MCF 10A (cell line): ENCODE measurements around the gene TTYH1. TPM values are rescaled to one million over a fixed set of nuclear protein-coding genes. Genes with fewer than 3 reads are reported as not detected.

Source experiments
- BruUV-seq: library from RNA; stranded (reverse); fragments of 400-500 nt; replicated peaks from 2 replicates; lab custom pipeline; 2021; lab: Mats Ljungman, UMichigan
- CTCF ChIA-PET: fragments of 300-600 bp; sonication (Branson Sonifier 250); formaldehyde crosslinking; extraction: SDS; loops from one replicate; lab custom pipeline; 2021; ENCODE audit warnings: antibody characterized with exemption, inconsistent platforms; lab: Yijun Ruan, JAX
- POLR2A ChIA-PET: fragments of 300-600, 350-650 bp; sonication (Branson Sonifier 250); formaldehyde crosslinking; extraction: SDS; loops from one replicate; lab custom pipeline; 2020; ENCODE audit warnings: antibody characterized with exemption, inconsistent platforms; lab: Yijun Ruan, JAX
- DNase-seq: peaks from one replicate; pipeline ENCODE4 v3.0.0-alpha.2; 2018; ENCODE audit not compliant: unreplicated experiment
- H3K27ac Mint-ChIP-seq: one replicate; pipeline ENCODE4 v1.8.0; 2022; ENCODE audit warnings: mild to moderate bottlenecking, low read depth, mixed read lengths; ENCODE audit not compliant: unreplicated experiment
- H3K27me3 Mint-ChIP-seq: one replicate; pipeline ENCODE4 v1.8.0; 2022; ENCODE audit warnings: mixed read lengths; ENCODE audit not compliant: insufficient read depth, unreplicated experiment
- H3K36me3 Mint-ChIP-seq: one replicate; pipeline ENCODE4 v1.8.0; 2022; ENCODE audit warnings: mild to moderate bottlenecking, moderate library complexity, mixed read lengths; ENCODE audit not compliant: insufficient read depth, unreplicated experiment
- H3K4me1 Mint-ChIP-seq: one replicate; pipeline ENCODE4 v1.8.0; 2022; ENCODE audit warnings: mixed read lengths; ENCODE audit not compliant: insufficient read depth, unreplicated experiment
- H3K4me3 Mint-ChIP-seq: one replicate; pipeline ENCODE4 v1.8.0; 2022; ENCODE audit warnings: mild to moderate bottlenecking, moderate library complexity, mixed read lengths; ENCODE audit not compliant: unreplicated experiment
- H3K9me3 Mint-ChIP-seq: one replicate; pipeline ENCODE4 v1.8.0; 2022; ENCODE audit warnings: mixed read lengths; ENCODE audit not compliant: unreplicated experiment
- CTCF ChIP-seq: fragments of 200-600 bp; IDR thresholded peaks from one replicate; pipeline ENCODE4 v1.8.0; 2022; ENCODE audit warnings: antibody characterized with exemption, mild to moderate bottlenecking; ENCODE audit not compliant: unreplicated experiment
- intact Hi-C: fragments of 100-400 bp; cut with micrococcal nuclease; formaldehyde crosslinking; loops from 2 replicates; pipeline ENCODE4 v1.14.1; 2022
- total RNA-seq: library from RNA; stranded (reverse); gene quantifications from 2 replicates; pipeline ENCODE4 v1.2.3, GENCODE V29; 2022

TTYH1 gene
- total RNA-seq, 1 experiment from 2014 or later = not detected

GRCh38 chr19:54475706-54476105 lies 60.4 kb downstream of the TTYH1 start:
- intact Hi-C loops = no loop called here
- BruUV-seq = no TSS peak
- CTCF ChIA-PET = interaction anchor here (0.7 kb wide), 1 partner anchor 431 kb away, joined by 3 read pairs; no protein-coding TSS in a partner anchor

GRCh38 chr19:54477650-54478049 lies 62.4 kb downstream of the TTYH1 start:
- no peaks in the 10 kb centered on the region for H3K27me3 Mint-ChIP-seq
- BruUV-seq = no TSS peak
- CTCF ChIA-PET = interaction anchor here (0.7 to 3.5 kb wide), 6 partner anchors 12 to 1581 kb away, joined by 3 to 22 read pairs (median 3); partner anchors contain the start of gene LENG9
- TF ChIP-seq CTCF = no peak
- H3K4me1 Mint-ChIP-seq = peaks cover 6% of the 10 kb centered on the region
- no peaks in the 10 kb centered on the region for H3K9me3 Mint-ChIP-seq
- no peaks in the 10 kb centered on the region for H3K36me3 Mint-ChIP-seq
- no peak overlapping the region for H3K4me3 Mint-ChIP-seq
- H3K27ac Mint-ChIP-seq = no peak overlapping the region
- POLR2A ChIA-PET = interaction anchor here (2.0 kb wide), 1 partner anchor 29 kb away, joined by 9 read pairs; the partner anchor contains the start of gene LENG8
- no peak for DNase-seq
- intact Hi-C loops = no loop called here

More at GRCh38 chr19:54475706-54476105, 60.4 kb downstream of the TTYH1 start:
- Mint-ChIP-seq H3K9me3 (no peaks in the 10 kb centered on the region), H3K27ac (no peak overlapping the region), H3K4me3 (no peak overlapping the region), H3K36me3 (no peaks in the 10 kb centered on the region), H3K27me3 (peaks cover 5% of the 10 kb centered on the region), H3K4me1 (peaks cover 6% of the 10 kb centered on the region)
- no peak for TF ChIP-seq CTCF
- POLR2A ChIA-PET = no interaction called here
- DNase-seq = no peak

- no TSS peak for BruUV-seq
- peak; percentile 60 for TF ChIP-seq CTCF
- peak; percentile 55 for DNase-seq
- Mint-ChIP-seq H3K27ac (no peak overlapping the region), H3K4me1 (no peaks in the 10 kb centered on the region), H3K4me3 (no peak overlapping the region), H3K27me3 (no peaks in the 10 kb centered on the region), H3K9me3 (no peaks in the 10 kb centered on the region), H3K36me3 (no peaks in the 10 kb centered on the region)
- intact Hi-C loops = no loop called here
- ChIA-PET POLR2A (interaction anchor here (2.0 kb wide), 1 partner anchor 30 kb away, joined by 9 read pairs; the partner anchor contains the start of gene LENG8), CTCF (interaction anchor here (0.6 to 3.5 kb wide), 25 partner anchors 9 to 1034 kb away, joined by 3 to 22 read pairs (median 3); no protein-coding TSS in a partner anchor)
These were observed 63.5 kb downstream of the TTYH1 start for GRCh38 chr19:54478677-54479266.

GRCh38 chr19:54480051-54480450 lies 64.8 kb downstream of the TTYH1 start:
- Mint-ChIP-seq H3K4me1 (no peaks in the 10 kb centered on the region), H3K4me3 (no peak overlapping the region), H3K27me3 (peaks cover 10% of the 10 kb centered on the region), H3K36me3 (no peaks in the 10 kb centered on the region), H3K9me3 (no peaks in the 10 kb centered on the region), H3K27ac (no peak overlapping the region)
- ChIA-PET CTCF (interaction anchor here (0.5 to 2.1 kb wide), 14 partner anchors 10 to 1563 kb away, joined by 3 to 9 read pairs (median 4); no protein-coding TSS in a partner anchor), POLR2A (no interaction called here)
- intact Hi-C loops = loop anchor here (2.0 kb wide), 1 partner anchor 197 kb away; no protein-coding TSS in a partner anchor
- no TSS peak for BruUV-seq
- no peak for DNase-seq
- no peak for TF ChIP-seq CTCF
